Stimulated activated CD4-positive, alpha-beta T cell treated with anti-CD3 and anti-CD28 coated beads, Interleukin-1b, Interleukin-23, amount 100 ng/mL, for 1 hour (primary cell): ENCODE data around the gene LCOR.

Experiments used
- DNase-seq, 2 donors: peaks; one replicate each; pipeline ENCODE4 v3.0.0-alpha.2; 2020; ENCODE audit warnings: low read depth in 2 of 2

Gene LCOR

DNA sequence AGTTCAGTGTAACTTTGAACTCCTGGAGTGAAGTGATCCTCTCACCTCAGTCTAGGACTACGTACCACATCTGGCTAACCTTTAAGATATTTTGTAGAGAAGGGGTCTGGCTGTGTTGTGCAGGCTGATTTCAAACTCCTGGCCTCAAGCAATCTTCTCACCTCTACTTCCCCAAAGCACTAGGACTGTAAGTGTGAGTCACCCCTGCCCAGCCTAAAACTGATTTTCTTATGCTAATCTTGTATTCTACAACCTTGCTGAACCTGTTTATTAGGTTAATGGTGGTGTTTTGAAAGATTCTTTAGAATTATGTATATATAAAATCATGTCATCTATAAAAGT is 58.0 kb downstream of the LCOR start:
- no peak for DNase-seq

DNA sequence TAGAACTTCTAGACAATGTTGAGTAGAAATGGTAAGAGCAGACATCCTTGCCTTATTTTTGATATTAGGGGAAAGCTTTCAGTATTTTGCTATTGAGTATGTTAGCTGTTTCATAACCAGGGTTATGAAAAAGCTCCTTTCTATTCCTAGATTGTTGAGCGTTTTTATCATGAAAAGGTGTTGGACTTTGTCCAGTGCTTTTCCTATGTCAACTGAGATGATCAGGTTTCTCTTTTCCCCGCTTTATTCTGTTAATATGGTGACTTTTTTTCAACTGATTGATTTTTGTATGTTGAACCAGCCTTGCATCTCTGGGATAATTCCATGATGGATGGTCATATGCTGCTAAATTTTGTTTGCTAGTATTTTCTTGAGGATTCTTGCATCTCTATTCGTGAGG is 58.5 kb downstream of the LCOR start:
- DNase-seq, result no peak

DNA sequence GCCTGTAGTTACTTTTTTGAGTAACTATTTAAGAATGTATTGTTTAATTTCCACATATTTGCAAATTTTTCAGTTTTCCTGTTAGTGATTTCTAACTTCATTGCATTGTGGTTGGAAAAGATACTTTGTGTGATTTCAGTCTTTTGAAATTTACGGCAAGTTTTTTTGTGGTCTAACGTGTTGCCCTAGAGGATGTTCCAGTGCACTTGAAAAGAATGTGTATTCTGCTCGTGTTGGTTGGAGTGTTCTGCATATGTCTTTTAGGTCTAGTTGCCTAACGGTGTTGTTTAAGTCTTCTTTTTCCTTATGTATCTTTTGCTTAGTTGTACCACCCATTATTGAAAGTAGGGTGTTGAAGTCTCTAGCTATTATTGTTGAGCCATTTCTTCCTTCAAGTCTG is 59.7 kb downstream of the LCOR start:
- no peak for DNase-seq

DNA sequence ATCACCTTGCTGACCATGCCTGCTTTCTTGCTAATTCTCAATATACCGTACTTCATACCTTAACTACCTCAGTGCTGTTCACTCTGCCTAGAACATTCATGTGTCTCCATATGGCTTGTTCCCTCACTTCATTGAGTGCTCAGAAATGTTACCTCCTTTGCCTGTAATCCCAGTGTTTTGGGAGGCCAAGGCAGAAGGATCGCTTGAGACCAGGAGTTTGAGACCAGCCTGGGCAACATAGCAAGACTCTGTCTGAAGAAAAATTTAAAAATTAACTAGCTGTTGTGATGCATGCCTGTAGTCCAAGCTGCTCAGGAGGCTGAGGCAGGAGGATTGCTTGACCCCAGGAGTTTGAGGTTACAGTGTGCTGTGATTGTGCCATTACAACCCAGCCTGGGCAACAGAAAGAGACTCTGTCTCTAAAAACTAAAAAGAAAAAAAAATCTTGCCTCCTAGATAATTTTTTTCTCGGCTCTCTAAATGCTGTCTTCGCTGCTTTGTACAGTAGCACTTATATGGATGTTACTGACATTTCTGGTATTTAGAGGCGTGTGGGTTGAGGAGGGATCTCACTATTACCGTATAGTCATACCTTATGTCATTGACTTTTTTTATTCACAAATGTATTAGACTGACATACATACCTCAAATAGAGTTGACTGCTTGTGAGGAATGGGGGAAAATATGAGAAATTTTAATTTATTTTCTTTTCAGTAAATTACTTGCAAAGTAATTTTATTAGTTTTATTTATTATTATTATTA is 63.7 kb downstream of the LCOR start:
- DNase-seq, result no peak

DNA sequence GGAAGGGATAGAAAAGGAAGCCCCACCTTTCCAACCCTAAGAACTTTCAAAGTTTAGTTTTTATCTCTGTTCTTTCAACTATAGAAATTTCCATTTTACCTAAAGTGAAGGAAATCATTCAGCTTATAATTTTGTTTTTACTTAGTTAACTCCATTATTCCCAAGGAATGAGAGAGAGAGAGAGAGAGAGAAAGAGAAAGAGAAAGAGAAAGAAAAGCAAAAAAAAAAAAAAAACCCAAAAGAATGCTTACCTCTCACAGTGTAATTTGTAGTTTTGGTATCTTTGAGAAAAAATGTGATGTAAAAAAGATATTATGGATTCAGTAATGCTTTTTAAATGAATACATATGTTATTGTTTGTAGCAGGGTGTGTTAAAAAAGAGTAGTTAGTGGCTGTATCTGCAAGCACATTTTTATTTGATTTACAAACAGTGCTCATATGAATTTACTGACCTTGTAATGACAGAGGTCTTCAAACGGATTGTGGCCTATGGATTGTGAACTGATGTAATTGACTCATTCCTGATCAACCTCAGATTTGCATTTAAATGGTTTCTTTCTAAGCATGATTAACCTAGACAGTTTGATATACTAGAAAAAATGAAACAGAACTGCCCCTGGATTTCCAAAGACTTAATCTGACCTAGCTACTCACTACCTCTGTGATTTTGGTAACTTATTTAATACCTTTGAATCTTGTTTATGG is 64.9 kb downstream of the LCOR start:
- no peak for DNase-seq

DNA sequence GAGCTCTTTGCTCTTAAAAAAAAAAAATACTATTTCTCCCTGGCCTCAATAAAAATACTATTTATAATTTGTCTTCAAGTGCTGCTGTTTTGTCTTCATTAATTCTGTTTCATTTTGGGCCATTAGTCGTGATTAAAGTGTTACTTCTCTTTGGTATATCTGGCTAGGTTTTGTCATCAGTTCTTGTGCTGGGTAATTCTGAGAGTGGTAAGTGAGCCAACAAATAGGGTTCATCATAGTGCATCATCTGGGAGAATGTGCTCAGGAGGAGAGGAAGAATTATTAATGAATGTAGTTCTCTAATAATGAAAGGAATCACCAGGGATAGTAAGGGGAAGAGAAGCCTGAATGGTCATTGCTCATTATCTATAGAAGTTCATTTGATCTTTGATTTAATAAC is 70.0 kb downstream of the LCOR start:
- DNase-seq, result no peak

DNA sequence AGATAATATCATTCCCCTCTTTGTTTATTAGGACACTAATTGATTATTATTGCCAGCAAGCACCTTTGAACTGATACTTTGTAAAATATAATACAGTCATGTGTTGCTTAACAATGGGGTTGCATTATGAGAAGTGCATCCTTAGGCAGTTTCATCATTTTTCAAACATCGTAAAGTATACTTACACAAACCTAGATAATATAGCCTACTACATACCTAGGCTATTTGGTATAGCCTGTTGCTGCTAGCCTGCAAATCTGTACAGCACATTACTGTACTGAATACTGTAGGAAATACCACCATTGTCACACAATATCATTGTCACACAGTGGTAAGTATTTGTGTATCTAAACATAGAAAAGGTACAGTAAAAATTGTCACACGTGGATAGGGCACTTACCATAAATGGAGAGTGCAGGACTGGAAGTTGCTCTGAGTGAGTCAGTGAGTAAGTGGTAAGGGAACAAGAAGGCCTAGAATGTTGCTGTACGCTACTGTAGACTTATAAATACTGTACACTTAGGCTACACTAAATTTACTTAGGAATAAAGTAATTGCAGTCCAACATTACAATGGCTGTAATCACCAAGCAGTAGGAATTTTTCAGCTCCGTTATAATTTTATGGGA is 70.7 kb downstream of the LCOR start:
- DNase-seq, result no peak

DNA sequence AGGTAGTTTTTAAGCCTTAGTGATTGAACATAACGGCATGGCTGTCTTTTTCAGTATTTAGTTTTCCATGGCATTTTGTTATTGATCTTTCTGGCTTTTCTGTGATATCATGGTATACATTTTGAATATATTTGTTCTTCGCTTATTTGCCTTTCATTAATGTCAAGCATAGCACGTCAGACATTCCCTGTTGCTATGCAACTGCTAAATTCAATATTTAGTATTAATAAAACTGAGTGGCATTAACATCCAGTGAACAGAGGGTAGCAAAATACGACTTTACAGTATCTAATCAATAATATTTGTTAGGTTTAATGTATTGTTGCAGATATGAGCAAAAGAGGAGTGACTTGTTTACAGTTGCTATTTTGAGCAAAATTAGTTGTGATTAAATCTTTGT is 72.5 kb downstream of the LCOR start:
- DNase-seq, result no peak

DNA sequence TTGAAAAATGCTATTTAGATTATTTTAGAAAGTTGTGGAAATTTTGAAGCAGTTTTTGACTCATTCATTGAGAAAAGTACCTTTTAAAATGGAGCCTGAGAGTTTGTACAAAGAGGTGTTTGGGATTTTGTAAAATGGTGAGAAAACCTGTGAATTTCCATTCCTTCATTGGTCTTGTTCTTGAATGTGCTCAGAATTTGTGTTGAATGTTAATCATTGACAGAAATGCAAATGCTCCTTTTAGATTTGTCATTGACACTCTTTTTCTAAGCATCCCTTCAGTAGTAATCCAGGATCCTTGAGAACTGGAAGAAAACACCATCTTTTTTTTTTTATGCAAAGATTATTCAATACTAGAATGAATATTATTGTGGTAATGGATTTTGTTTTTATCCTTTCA is 74.8 kb downstream of the LCOR start:
- DNase-seq, result no peak

DNA sequence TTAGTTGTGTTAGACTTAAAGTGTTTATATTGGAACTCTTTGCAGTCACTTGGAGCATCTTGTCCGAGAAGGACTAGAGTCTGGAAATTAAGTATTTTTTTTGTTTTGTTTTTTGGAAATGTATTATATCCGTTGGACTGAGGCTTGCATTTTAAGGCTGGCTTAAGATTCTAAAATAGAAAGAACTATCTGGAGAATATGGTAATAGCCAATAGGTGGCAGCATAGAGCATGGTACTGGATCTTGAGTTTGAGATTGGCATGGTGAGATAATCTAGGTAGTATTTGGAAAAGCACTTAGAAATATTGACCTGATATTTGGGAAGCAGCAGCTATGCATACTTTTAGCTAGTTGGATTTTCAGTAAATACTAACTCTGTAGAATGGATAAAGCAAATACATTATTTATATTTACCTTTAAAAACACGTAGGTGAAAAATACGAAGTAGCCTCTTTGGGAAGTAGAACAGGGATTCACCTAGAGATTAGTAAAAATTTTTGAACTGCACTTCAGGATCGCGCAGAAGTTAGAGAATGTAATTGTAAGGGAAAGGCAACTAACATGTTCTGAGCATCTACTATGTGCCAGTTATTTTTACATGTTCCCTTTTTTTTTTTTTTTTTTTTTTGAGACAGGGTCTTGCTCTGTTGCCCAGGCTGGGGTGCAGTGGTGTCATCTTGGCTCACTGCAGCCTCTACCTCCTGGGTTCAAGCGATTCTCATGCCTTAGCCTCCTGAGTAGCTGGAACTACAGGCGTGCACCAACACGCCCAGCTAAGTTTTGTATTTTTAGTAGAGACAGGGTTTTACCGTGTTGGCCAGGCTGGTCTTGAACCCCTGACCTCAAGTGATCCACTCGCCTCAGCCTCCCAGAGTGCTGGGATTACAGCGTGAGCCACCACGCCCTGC is 78.6 kb downstream of the LCOR start:
- no peak for DNase-seq

DNA sequence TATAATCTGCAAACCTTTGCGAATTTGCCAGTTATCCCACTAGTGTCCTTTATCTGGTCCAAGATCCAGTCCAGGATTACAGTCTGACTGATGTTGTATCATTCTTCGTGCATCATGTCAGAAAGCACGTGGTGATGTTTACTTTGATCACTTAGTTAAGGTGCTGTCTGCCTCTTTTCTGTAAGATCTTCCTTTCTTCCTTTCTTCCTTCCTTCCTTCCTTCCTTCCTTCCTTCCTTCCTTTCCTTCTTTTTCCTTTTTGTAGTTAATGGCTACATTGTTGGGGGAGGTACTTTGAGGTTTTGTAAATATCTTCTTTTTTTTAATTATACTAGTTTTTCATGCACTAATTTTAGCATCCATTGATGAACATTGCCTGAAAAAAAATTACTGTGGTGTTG is 80.3 kb downstream of the LCOR start:
- no peak for DNase-seq

DNA sequence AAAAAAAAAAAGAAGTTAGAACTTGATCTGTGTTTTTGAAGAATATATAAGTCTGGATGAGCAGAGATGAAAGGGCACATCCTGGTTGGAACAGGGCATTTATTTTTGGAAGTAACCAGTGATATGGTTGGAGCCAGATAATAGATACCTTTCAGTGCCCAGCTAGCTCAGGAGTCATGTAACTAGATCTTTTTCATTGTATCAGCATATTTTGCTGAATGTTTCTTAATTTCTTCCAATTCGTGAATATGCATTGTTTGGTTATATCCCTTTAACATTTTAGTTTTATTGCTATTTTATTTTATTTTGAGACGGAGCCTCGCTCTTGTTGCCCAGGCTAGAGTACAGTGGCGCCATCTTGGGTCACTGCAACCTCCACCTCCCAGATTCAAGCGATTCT is 81.8 kb downstream of the LCOR start:
- DNase-seq, result no peak

DNA sequence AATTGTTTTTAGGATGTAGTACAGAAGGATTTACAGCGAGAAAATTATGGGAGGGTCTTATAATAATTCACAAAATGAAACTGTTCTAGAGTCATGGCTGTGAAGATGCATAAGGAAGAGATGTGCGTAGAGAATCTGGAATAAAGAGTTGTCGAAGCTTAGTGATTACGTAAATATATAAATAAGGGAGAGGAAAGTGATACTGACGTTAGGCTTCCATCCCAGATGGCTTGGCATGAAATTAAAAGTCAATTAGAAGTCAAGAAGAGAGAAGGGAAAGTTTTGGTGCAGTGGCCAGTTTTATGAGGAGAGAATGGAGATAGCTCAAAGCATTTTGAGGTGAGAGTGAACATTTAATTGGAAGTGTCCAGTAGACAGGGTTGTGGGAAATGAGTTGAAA is 85.5 kb downstream of the LCOR start:
- no peak for DNase-seq

DNA sequence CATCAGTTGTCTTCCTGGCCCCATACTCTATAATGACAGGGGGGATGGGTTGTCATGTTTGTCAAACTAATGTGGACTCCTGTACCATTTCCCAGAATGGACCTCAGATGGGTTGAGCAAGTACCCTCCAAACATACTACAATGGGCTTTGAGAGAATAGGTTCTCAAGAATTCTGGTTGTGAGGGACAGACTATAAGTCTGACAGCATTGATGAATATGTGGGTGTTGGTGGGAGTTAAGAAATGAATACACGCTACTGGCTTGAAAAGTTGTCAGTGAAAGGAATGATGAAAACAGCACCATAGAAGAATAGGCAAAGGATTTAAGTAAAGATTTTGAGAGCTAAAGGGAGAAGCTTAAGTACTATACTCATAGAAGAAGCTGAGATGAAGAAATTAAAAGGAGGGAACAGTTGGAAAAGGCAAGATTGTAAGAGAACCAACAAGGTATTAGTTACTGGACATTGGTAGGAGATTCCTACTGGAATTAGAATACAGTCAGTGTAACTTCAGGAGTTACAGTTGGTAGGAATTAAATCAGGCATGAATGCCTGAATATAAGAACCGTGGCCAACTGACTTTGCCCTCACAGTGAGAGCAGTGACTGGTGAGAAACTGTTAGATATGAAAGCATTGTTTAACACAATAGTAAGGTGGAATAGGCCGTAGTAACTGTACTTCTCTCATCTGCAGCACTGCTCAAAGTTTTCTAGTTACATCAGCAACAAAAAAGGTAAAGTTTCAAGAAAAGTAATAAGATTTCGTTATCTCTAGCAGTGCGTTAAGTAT is 86.3 kb downstream of the LCOR start:
- DNase-seq, result no peak

DNA sequence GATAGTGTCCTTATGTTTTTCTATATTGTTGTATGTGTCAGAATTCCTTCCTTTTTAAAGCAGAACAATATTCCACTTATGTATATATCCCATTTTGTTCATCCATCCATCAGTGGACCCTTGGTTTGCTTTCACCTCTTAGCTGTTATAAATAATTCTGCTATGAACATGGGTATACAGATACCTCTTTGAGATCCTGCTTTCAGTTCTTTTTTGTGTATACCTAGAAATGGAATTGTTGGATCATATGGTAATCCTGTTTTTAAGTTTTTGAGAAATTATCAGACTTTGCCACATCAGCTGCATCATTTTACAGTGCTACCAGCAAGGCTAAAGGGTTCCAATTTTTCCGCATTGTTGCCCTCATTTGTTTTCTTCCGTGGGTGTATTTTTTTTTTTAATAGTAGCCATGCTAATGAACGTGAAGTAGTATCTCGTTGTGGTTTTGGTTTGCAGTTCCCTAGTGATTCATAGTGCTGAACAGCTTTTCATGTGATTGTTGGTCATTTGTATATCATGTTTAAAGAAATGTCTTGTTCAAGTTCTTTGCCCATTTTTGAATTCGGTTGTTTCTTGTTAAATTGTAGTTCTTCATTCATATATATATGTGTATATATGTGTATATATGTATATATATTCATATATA is 87.8 kb downstream of the LCOR start:
- no peak for DNase-seq

DNA sequence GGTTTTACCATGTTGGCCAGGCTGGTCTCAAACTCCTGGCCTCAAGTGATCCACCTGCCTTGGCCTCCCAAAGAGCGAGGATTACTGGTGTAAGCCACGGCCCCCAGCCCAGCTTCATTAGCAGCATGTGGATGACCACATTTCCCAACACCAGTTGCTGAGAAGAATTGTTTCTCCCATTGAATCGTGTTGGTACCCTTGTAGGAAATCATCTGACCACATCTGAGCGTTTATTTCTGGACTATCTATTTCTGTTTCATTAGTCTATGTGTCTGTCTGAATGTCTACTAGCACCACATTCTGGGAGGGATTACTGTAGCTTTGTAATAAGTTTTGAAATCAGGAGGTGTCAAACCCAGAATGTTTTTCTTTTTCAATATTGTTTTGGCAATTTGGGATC is 89.6 kb downstream of the LCOR start:
- DNase-seq, result no peak

DNA sequence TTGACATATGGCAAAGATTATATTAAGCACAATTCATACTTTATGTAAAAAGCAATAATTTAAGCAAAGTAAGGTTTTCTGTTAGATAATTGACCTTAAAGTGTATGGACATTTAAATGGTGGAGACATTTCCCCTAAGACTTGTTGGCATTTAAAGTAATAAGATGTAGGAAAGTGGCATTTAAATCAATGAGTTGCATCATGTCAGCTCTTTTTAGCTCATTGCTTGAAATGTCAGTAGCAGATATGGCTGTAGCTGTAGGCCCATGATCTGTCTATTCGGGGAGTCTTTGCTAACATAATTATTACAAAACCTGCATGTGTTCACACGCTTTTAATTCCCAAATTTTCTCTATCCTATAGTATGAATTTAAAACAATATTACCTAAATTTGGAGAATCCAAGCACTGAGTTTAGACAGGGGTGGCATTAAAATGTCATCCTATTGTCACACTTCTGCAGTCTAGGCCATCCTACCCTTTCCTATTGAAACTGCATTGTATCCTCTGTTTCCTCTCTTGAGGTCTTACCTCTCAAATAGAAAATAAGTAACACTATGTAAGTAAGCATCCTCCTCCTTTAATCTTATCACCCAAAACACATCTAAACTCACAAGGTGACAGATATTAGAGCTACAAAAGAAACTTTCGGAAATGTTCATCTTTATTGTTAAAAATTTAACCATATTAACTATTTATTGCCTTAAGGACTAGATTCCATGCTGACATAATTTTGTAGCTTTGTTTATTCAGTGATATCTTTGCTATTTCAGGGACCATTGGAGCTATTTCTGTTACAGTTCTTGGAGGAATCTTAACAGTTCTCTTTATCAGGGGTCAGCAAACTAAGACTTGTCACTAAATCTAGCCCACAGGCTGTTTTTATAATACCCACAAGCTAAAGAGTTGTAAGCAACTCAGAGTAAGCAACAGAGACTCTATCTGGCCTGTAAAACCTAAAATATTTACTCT is 91.2 kb downstream of the LCOR start:
- no peak for DNase-seq

DNA sequence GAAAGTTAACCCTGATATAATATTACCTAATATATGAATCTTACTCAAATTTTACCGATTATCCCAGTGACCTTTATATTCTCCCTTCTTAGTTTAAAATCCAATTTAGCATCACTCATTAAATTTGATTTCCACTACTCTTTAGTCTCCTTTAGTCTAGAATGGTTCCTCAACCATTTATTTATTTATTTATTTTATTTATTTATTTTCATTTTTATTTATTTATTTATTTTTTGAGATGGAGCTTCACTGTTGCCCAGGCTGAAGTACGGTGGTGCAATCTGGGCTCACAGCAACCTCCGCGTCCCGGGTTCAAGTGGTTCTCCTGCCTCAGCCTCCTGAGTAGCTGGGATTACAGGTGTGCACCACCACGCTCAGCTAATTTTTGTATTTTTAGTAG is 92.8 kb downstream of the LCOR start:
- DNase-seq, result no peak

DNA sequence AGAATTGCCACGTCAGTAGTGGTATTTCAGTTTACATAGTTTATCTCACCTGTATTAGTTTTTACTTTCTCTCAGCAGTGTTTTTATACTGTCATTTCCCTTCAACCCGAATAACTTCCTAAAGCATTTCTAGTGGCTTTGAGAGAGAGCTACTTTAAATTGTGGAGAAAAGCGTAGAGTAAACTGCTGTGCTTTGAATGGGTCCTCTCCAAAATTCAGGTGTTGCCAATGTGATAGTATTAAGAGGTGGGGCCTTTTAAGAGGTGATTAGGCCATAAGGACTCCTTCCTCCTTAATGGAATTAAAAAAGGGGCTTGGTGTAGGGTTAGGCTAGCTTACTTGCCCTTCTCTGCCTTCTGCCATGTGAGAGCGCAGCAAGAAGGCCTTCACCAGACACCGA is 98.4 kb downstream of the LCOR start:
- no peak for DNase-seq

DNA sequence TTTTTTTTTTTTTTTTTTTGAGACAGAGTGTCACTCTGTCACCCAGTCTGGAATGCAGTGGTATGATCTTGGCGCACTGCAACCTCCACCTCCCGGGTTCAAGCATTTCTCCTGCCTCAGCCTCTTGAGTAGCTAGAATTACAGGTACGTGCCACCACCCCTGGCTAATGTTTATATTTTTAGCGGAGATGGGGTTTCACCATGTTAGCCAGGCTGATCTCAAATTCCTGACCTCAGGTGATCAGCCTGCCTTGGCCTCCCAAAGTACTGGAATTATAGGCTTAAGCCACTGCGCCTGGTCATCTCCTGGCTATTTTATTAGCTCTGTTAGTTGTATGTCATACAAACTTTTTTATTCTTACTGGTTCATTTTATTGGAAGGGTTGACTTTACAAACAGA is 103.0 kb downstream of the LCOR start:
- DNase-seq, result no peak
